DMS114 treated with DMSO at 0.1 percent for 48 hours (cell line): ENCODE measurements around the gene TMSB10.
"Not testable (repeated sequence)": the region's sequence is repeated elsewhere in the genome, so short reads cannot be mapped to it uniquely, and the experiment has no call there.

Experiments
- DNase-seq: peaks from one replicate; lab custom pipeline; 2025; ENCODE audit not compliant: unreplicated experiment; lab: John Stamatoyannopoulos, UW

The TMSB10 gene

DNA sequence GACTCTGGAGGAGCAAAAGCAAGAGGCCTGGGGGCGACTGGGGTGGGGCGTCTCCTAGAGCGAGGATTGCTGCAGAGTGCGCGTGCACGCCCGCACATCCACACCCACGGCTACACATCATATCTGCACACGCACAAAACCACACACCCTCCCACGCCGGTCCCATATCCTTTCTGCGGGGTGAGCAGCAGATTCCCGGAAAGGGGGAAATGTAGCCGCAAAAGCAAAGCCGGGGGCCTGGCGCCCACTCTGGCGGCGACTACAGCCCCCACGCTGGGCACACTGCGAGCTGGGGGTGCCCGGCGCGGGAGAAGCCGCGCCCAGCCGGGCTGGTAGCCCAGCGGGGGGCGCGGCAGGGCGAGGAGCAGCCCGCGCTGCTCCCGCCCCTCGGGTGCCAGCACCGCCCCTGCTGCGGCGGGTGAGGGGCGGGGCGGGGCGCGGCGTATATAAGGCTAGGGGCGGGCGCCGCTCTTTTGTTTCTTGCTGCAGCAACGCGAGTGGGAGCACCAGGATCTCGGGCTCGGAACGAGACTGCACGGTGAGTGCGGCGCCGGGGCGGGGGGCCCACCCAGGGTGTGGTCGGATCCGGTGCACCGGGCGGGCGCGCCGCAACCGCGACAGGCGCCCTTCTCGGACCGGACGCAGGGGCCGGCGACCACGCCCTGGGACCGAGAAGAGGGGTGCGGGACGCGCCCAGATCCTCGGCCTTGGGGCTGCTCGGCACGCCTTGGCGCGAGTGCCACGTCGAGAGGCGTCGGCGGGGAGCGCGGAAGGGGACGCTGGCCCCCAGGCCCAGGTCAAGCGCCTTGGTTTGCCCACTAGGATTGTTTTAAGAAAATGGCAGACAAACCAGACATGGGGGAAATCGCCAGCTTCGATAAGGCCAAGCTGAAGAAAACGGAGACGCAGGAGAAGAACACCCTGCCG lies at the start of gene TMSB10:
Gene TMSB10, plus strand, starts transcription at position 476 of the 927 bp plus-strand sequence.
- DNase-seq = peak; percentile 67

DNA sequence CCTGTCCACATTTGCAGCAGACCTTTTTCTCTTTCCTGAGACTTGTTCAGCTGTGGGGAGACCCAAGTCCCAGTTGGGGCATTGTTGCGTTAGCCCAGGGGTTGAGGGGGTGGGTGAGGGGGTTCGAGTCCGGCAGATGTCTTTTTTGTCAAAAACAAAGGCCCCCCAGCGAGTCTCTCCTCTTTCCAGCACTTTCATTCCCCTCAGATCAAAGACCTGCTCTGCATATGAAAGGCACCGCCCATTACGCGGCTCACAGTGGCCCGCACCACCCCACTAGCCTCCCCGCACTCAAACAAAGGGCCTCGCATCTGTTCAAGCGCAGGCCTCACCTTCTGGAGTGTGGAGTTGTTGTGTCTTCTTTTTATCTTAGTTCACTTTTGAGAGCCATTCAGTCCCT lies 49.7 kb upstream of the TMSB10 start:
- no peak for DNase-seq

DNA sequence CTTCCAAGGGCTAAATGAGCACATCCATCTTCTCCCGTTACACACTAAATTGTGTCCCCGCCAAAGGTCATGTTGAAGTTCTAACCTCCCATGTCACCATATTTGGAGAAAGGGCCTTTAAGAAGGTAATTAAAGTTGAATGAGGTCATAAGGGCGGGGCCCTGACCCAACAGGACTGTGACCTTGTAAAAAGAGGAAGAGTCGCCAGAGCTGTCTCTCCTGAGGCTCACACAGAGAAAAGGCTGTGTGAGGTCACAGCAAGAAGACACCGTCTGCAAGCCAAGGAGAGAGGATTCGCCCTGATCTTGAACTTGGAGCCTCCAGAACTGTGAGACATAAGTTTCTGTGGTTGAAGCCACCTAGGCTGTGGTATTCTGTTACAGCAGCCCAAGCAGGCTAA lies 48.7 kb upstream of the TMSB10 start:
- no peak for DNase-seq

DNA sequence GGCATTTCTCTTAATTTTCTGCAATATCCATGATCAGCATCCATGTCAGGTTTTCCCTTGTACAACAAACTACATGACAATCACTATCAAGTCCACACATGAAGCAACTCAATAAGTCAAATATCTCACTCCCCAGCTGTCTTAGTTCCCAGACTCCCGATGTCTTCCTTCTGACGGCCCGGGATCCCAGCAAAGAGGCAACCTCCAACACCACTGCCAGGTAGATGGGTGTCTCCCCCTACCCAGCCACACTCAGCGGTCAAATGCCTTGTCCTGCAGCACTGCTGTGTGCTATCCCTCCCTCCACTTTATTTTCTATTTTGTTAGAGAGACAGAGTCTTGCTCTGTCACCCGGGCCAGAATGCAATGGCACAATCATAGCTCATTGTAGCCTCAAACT lies 47.9 kb upstream of the TMSB10 start:
- DNase-seq = no peak

DNA sequence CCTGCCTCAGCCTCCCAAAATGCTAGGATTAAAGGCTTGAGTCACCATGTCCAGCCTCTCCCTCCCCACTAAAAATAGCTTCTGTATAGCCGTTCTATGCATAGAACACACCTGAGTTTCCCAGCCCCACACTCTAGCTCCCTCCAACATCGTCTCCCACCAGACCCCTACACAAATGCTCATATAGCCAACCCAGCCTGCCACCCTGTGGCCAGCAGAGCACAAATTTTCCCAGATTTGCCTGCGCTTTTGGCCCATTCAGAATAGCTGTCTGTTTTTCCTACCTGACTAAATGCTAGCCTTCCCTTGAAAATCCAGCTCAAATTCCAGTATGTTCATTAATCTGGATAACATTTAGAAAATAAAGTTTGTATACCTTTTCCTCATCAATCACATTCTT lies 47.3 kb upstream of the TMSB10 start:
- DNase-seq = no peak

DNA sequence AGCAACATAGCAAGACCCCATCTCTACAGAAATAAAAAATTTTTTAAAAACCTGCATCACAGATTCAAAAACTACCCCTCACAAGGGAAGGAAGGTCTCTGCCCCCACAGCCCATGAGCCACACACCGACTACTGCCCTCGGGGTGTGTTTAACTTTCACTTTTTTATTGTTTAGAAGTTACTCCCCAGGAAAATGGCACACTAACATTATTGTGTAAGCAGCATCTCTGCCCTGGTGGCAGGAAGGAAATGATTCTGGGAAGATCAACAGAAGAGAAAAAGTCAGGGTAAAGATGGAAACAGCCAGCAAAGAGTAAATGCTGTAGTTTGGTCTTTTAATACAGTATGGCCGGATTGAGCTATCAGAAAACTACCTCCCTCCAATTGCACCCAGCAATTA lies 46.5 kb upstream of the TMSB10 start:
- no peak for DNase-seq

DNA sequence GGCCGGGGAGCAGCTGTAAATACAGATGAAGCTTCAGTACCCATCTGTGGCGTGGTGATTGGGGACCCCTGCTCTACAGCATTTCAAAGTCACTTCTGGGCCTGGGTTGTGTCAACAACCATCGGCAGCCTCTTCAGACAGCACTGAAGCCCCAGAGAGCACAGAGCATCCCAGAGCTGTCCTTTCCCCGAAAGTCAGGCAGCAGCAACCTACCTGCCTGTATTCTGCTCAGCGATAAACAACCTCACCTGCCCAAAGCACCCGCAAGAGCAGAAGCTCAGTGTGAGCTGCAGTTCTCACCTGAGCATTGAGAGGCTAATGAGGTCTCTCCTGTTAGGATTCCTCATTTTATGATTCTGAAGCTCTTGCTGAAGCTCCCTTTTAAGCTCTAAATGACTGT lies 43.9 kb upstream of the TMSB10 start:
- DNase-seq = no peak

DNA sequence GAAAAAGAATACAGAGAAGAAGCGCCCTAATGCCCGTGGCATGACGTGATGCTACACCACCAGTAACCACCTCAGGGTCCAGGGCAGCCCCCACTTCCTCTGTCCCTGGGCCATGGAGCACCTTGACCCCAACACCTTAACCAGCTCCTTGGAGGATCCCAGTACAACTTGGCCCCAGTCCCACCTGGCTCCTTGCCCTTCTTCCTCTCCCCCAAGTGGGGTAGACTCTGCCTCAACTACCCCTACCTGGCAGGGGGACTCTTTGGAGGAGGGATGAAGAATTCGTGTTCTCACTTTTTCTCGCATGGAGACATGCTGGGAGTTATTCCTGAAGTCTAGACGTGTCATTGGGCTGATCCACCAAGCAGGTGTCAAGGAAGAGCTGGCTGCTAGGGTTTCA lies 43.5 kb upstream of the TMSB10 start:
- no peak for DNase-seq

DNA sequence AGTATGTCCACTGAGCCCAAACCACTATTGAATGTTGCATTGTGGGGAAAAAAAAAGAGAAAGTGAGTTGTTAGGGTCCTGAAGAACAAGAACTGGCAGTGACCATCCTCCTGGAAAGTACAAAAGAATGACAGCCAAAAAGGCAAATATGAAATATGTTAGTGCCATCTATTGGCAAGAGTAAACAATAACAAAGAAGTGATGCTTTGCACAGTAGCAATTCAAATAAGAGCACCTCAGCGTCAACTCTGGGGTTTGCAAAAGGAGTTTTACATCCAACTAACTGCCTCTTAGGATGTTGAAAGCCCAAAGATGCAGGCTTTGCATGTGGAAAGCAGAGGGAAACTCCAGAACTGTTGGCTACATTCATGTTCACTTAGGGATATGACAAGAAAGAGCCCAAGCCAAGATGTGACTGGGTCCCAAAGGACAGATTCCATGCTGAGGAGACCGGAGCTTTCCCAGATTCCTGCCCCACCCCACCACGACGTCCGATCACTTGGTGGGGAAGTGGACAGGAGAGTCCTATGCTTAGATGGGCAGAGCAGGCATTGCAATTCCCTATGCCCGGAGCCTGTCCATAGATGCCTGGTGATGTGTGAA lies 40.2 kb upstream of the TMSB10 start:
- peak; percentile 25 for DNase-seq

DNA sequence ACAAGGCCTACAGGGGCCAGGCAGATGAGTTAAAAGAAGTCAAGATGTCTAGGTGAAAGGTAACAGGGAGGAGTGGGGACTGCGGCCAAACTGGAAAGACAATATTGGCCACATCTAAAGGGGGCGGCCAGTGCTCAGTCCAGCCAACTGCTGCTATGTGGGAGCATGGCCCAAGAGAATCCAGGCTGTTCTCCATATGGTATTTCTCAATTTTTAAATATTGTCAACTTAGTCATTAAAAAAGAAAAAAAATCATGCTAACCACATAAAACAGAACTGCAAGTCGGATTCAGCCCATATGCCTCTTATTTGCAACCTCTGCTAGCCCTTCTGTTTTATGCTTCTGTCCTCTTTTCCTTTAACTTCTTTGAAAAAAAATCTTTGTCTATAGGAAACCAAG lies 39.3 kb upstream of the TMSB10 start:
- DNase-seq = no peak

DNA sequence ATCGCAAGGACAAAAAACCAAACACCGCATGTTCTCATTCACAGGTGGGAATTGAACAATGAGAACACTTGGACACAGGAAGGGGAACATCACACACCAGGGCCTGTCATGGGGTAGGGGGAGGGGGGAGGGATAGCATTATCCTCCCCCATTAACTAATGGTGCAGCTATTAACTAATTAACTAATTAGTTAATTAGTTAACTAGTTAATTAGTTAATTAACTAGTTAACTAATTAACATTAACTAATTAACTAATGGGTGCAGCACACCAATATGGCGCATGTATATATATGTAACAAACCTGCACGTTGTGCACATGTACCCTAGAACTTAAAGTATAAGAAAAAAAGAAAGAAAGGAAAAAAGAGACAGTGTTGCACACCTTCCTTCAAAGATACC lies 37.1 kb upstream of the TMSB10 start:
- DNase-seq = not testable (repeated sequence)

DNA sequence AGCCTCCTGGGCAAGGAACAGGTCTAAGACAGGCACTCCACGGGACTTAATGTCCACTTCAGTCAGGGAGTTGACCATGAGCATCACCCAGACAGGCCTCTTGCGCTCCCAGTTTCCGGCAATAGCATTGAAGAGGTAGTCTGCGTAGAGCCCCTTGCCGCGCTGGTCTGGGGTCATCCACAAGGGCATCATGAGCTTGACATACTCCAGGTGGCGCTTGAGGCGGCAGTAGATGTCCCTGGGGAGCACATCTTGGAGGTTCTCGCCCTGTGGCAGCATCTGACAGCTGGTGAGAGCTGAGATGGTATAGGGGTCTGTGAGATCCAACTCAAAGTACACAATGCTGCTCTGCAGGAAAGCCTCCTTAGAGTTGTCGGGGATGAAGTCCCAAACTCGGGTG lies 35.1 kb upstream of the TMSB10 start:
- DNase-seq = no peak

DNA sequence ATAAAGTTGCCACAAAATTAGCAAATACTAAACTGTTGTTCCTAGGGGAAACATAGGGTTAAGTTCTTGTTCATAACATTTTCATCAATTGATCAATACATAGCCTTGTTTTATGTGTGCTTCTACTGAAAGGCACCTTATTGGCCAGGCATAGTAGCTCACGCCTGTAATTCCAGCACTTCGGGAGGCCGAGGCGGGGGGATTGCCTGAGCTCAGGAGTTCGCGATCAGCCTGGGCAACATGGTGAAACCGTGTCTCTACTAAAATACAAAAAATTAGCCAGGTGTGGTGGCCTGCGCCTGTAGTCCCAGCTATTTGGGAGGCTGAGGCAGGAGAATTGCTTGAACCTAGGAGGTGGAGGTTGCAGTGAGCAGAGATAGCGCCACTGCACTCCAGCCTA lies 32.8 kb upstream of the TMSB10 start:
- not testable (repeated sequence) for DNase-seq

DNA sequence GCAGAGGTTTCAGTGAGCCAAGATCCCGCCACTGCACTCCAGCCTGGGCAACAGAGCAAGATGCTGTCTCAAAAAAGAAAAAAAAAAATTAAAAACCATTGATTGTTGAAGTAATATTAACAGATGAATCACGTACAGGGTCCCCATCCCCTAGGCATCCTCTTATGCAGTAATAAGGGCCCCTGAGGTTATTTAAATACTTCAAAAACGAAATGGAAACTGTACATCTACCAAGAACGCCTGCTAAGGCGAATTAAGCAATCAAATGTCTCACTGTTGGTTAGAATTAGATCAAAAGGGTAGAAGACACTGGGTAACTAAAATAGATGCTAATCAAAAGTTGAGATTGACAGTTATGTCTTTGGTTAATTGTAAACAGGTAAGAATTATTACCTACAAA lies 32.1 kb upstream of the TMSB10 start:
- no peak for DNase-seq

DNA sequence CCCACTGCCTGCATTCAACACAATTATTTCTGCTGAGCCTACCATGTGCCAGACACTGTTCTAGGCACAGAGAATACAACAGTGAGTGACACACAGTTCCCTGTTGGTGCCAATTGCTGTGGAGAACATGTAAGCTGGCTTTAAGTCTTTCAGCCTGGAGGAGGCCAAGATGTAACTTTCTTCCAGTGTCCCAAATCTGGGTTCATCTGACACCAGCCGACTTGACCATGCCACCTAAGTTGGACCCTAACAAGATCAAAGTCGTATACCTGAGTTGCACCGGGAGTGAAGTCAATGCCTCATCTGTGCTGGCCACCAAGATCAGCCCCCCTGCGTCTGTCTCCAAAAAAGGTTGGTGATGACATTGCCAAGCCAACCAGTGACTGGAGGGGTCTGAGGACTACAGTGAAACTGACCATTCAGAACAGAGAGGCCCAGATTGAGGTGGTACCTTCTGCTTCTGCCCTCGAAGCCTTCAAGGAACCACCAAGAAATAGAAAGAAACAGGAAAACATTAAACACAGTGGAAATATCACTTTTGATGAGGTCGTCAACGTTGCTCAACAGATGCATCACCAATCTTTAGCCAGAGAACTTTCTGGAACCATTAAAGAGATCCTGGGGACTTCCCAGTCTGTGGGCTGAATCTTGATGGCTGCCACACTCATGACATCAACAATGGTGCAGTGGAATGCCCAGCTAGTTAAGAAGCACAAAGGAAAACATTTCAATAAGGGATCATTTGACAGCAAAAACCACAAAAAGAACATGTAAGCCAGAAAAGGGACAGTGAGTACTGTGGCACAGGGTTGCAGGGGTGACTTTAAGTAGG lies 30.9 kb upstream of the TMSB10 start:
- no peak for DNase-seq

DNA sequence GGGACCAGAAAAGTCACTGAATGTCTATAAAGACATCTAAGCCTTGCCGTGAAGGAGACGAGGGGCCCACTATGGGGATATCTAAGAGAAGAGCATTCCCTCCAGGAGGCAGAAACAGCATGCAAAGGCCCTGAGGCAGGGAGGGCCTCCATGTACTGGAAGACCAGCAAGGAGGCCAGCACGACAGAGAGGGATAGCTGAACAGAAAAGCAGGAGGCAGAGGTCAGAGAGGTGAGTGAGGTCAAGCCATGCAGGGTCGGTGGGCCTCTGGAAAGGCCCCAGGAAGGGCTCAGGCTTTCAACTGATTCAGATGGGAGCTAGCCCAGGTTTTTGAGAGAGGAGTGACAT lies 30.3 kb upstream of the TMSB10 start:
- no peak for DNase-seq

DNA sequence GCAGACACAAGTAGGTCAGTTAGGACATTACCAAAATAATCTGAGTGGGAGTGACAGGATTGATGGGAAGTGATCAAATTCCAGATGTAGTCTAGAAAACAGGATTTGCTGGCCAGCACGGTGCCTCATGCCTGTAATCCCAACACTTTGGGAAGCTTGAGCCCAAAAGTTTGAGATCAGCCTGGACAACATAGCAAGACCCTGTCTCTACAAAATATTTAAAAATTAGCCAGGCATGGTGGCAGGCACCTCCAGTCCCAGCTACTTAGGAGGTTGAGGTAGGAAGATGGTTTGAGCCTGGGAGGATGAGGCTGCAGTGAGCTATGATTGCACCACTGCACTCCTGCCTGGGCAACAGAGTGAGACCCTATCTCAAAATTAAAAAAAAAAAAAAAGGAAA lies 29.8 kb upstream of the TMSB10 start:
- not testable (repeated sequence) for DNase-seq

DNA sequence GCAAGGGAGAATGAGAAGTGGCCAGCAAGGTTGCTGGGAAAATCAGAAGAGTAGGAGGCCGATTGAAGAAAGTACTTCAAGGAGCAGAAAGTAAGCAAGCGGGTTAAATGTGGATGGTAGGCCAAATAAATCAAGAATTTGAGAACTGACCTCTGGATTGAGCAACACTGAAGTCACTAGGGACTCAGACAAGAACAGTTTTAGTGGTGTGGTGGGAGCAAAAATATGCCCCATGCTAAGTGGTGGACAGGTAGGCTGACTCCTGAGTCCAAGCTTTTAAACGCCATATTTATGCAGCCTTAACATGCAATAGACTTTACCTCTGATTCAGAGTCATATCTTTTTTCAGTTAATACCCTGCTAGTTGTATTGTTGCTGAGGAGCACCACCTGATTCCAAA lies 29.1 kb upstream of the TMSB10 start:
- DNase-seq = no peak

DNA sequence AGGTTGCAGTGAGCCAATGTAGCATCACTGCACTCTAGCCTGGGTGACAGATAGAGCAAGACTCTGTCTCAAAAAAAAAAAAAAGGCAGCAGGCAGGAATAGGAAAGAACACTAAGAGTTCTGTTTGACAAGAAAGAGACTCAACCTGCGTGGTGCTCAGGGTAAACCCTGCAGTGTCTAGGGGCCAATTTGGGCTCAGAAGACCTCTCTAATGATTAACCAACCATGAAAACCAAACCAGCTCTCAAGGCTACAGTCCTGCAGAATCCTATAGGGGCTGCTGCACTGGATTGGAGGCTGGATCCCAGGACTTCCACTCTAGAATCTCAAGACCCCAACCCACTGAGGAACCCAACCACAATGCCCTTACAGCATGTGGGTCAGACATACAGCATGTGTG lies 27.0 kb upstream of the TMSB10 start:
- no peak for DNase-seq

DNA sequence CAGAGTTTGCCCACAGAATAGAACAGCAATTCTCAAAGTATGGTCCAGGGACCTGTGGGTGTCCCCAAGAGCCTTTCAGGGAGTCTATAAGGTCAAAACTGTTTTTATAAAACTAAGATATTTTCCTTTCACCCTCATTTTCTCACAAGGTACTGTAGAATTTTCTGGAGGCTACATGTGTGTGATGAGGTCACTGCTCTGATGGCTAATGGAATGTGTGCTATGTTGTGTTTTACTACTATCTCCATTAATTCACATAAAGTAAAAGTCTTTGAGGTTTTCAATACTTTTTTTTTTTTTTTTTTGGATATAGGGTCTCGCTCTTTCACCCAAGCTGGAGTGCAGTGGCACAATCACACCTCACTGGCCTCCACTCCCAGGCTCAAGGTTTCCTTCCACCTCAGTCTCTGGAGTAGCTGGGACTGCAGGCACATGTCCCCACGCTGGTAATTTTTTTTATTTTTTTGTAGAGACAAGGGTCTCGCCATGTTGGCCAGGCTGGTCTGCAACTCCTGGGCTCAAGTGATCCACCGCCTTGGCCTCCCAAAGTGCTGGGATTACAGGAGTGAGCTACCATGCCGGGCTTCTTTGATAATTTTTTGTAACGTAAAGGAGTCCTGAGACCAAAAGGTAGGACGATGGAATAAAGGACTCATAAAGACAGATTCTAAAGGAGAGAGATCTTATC lies 26.4 kb upstream of the TMSB10 start:
- DNase-seq = no peak
